ENCODE measurements around the gene SCYL1.

Gene SCYL1

DNA sequence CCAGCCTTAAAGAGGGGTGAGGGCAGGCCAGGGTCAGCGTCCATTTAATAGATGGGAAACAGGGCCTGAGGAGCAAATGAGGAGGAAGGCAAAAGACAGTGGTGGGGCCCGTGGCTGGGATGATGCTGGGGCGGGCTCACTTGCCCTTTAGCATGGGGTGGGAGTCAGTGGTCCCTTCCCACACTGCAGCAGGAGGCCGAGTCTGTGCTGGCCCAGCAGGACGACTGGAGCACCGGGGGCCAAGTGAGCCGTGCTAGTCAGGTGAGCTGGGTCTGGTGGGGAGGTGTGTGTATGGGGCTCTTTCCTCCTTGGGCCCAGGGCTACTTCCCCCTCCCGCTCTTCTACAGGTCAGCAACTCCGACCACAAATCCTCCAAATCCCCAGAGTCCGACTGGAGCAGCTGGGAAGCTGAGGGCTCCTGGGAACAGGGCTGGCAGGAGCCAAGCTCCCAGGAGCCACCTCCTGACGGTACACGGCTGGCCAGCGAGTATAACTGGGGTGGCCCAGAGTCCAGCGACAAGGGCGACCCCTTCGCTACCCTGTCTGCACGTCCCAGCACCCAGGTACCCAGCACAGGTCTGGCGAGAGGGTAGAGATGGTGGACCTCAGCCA lies 12.8 kb downstream of the SCYL1 start:
- no peak for DNase-seq

GRCh38 chr11:65538232-65538914 lies 13.5 kb downstream of the SCYL1 start:
- DNase-seq = no peak

DNA sequence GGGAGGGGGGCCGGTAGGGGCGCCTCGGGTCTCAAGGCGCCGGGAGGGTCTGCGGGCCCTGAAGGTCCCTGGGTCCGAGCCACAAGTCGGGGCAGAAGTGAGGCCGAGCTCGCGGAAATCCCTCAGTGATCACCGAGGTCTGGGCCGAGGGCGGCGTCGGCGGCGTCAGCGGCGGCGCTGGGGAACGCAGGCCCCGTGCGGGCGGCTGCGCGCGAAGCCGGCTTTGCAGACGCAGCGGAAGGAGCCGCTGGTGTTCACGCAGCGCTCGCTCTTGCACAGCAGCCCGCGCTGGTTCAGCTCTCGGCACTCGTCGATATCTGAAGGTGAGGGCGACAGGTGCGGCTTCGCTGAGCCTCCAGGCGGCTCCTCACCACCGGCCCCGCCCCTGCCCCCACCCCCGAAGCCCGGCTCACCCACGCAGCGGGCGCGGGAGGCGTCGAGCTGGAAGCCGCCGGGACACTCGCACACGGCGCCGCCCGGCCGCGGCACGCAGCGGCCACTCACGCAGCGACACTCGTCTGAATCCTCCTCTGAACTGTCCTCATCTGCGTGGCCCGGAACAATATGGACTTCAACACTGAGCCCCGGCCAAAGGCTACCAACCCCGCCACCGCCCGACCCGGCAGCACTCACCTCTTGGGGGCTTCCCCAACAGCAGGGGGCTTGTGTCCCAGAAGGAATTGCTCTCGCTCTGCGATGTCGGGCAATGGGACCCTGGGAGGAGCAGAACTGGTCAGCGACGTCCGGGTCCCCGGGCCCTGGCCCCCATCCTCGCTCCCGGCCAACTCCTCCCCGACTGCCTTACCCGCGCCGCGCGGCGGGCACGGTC lies 14.2 kb downstream of the SCYL1 start:
- no peak for DNase-seq

GRCh38 chr11:65539744-65540289 lies 14.9 kb downstream of the SCYL1 start:
- DNase-seq = no peak

- peak; percentile 49 to 82 for DNase-seq
Observed at GRCh38 chr11:65540290-65541092, 15.6 kb downstream of the SCYL1 start.

- no peak for DNase-seq
Observed at GRCh38 chr11:65541093-65541982, 16.5 kb downstream of the SCYL1 start.

- no peak for DNase-seq
Observed at GRCh38 chr11:65542738-65543390, 18.0 kb downstream of the SCYL1 start.

- DNase-seq = no peak
Observed at GRCh38 chr11:65545853-65546216, 21.0 kb downstream of the SCYL1 start.

- DNase-seq = no peak
Observed at GRCh38 chr11:65546217-65546958, 21.5 kb downstream of the SCYL1 start.

DNA sequence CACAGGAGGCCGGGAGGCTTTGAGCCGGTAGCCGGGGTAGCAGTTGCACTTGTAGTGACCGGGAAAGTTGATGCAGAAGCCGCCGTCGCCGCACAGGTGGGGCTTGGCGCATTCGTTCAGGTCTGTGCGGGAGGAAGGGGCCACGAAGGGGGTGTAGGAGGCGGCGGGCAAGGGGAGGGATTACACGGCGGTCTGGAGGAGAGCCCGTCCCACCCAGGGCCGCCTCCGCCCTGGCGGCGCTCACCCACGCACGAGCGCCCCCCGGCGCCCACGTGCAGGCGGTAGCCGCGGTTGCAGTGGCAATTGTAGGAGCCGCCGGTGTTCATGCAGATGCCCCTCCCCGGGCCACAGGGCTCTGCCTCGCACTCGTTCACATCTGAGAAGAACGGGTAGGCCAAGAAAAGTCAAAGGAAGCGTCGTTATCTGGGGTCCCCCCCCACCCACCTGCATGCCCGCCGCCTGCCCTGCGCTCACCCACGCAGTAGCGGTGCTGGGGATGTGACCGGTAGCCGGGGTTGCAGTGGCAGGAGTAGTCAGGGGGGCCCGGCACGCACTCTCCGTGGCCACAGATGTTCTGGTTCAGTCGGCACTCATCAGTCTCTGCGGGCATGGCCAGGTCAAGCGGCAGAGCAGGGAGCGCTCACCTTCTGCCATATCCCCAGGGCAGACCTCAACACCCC lies 22.7 kb downstream of the SCYL1 start:
- DNase-seq = no peak

DNA sequence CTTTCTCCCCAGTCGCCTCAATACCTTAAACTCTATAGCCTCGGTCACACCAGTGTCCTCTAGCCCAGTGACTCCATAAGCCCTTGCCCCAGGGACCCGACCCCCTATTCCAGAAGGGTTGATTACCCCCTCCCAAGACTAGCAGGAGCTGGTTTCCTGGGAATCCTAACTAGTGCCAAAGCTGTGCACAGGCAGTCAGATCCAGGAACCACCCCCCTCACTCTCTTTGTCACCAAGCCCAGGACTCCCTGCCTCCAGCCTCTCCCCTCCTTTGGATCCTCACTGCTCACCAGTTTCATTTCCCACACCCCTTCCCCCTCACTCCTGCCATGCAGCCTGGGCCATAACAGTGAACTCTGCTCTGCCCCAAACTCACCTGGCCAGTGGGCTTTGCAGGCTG lies 23.5 kb downstream of the SCYL1 start:
- DNase-seq = no peak

GRCh38 chr11:65549096-65549495 lies 24.2 kb downstream of the SCYL1 start:
- no peak for DNase-seq

GRCh38 chr11:65551572-65552387 lies 26.9 kb downstream of the SCYL1 start:
- no peak for DNase-seq

GRCh38 chr11:65552388-65552951 lies 27.6 kb downstream of the SCYL1 start:
- DNase-seq = no peak

DNA sequence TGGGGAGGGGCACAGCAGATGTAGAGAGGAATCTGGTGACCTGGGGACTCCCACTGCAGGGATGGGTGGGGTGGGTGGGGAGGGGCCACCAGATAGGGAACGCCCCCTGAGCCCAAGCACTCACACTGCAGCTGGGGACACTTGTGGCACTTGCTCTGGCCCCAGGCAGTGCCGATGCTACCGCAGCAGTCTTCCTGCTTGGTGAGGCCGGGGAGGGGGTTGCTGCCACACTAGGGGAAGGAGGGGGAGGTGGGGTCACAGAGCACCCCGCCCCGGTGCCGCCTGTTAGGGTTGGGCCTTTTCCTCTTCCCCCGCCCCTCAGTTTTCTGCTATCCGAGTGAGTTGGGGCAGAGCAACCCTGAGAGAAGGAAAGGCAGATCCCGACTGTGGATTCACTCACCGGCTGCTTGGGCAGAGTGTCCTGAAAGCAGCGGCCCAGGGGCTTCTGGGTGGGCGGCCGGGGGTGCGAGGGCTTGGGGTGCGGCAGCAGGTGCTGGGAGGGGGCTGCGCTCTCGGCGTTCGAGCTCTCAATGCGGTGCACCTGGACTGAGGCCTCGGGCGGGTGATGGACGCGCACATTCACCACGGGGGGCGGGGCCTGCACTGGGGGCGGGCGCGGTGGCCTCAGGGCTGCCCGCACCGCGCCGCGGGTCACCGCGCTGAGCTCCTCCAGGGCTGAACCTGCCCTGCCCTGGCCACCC lies 28.6 kb downstream of the SCYL1 start:
- DNase-seq = no peak

DNA sequence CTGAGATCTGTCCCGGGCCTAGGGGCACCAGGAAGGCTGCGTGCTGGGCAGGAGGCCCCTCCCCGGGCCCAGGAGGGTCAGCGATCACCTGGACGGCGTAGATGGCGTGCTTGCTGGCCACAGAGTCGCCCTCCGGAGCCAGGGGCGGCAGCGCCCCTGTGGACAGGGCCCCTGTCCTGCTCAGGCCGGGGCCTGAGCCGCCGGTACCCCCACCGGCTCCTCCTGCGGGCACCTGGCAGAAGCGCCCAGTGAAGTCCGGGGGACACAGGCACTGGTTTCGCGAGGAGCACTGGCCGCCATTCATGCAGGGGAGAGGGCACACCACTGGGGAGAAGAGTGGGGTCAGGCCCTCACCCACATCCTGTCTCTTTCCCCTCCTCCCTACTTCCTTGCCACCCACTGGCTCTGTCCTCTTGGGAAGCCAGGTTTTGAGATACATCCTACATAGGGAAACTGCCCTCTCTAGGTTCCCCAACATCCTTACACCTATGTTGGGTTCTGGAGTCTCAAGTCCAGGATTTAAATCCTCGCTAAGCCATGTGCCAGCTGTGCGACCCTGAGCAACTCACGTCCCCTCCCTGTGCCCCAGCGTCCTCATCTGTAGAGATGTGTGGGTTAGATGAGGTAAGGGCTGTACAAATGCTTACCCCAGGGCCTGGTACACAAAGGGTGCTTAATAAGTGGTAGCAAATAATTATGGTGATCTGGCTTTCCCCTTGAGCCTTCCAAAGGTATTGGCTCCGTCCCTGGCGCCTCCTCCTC lies 29.4 kb downstream of the SCYL1 start:
- no peak for DNase-seq

GRCh38 chr11:65554842-65555430 lies 30.1 kb downstream of the SCYL1 start:
- DNase-seq = no peak
